Activated naive CD8-positive, alpha-beta T cell (primary cell): Measurements from ENCODE around the gene DHX58.
A peak's percentile ranks its signal among the peaks of the same experiment; 100 is the strongest.

Experiments used
- H3K27ac Mint-ChIP-seq: one replicate; pipeline ENCODE4 v1.8.0; 2021; ENCODE audit warnings: mixed read lengths
- H3K27me3 Mint-ChIP-seq: one replicate; pipeline ENCODE4 v1.8.0; 2021; ENCODE audit warnings: mixed read lengths
- H3K36me3 Mint-ChIP-seq: one replicate; pipeline ENCODE4 v1.8.0; 2021; ENCODE audit warnings: mixed read lengths
- H3K4me1 Mint-ChIP-seq: one replicate; pipeline ENCODE4 v1.8.0; 2021; ENCODE audit warnings: low read depth, mixed read lengths
- H3K4me3 Mint-ChIP-seq: one replicate; pipeline ENCODE4 v1.8.0; 2021; ENCODE audit warnings: mild to moderate bottlenecking, mixed read lengths
- H3K9me3 Mint-ChIP-seq: one replicate; pipeline ENCODE4 v1.8.0; 2021; ENCODE audit warnings: low read depth, mixed read lengths

Gene DHX58

GRCh38 chr17:42120161-42120769 lies 7.8 kb upstream of the DHX58 start:
- Mint-ChIP-seq H3K9me3 (no peaks in the 10 kb centered on the region), H3K27me3 (no peaks in the 10 kb centered on the region), H3K36me3 (peaks cover 2% of the 10 kb centered on the region), H3K27ac (peak overlapping the region; percentile 73), H3K4me1 (peaks cover 26% of the 10 kb centered on the region), H3K4me3 (peak overlapping the region; percentile 83)

DNA sequence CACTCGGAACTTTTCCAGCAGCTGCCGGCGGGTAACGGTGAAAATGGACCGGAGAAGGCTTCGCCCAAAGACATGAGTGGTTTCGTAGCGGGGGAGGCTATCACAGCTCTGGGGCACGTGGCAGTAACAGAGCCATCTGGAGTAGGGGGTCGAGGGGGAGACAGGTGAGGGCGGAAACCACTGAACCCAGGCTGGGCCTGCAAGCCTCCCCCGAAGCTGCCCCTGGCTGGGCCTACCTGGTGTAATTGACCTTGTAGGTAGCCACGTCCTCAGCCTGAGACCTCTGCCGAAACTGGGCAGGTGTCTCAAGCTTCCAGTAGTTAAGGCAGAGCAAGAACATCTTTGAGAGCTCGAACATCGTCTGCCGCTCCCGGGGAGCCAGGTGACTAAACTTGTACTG lies 6.8 kb upstream of the DHX58 start:
- Mint-ChIP-seq H3K9me3 (no peaks in the 10 kb centered on the region), H3K4me1 (peaks cover 26% of the 10 kb centered on the region), H3K36me3 (peaks cover 2% of the 10 kb centered on the region), H3K4me3 (no peak overlapping the region), H3K27ac (no peak overlapping the region), H3K27me3 (no peaks in the 10 kb centered on the region)

- Mint-ChIP-seq H3K4me3 (peak overlapping the region; percentile 74), H3K27ac (peak overlapping the region; percentile 36), H3K27me3 (no peaks in the 10 kb centered on the region), H3K9me3 (no peaks in the 10 kb centered on the region), H3K4me1 (peaks cover 26% of the 10 kb centered on the region), H3K36me3 (peaks cover 2% of the 10 kb centered on the region)
These were observed 6.0 kb upstream of the DHX58 start for GRCh38 chr17:42118545-42118944.

- Mint-ChIP-seq H3K27ac (no peak overlapping the region), H3K27me3 (no peaks in the 10 kb centered on the region), H3K4me1 (peaks cover 26% of the 10 kb centered on the region), H3K36me3 (peaks cover 2% of the 10 kb centered on the region), H3K4me3 (peak overlapping the region; percentile 74), H3K9me3 (no peaks in the 10 kb centered on the region)
These were observed 5.6 kb upstream of the DHX58 start for GRCh38 chr17:42118126-42118510.

DNA sequence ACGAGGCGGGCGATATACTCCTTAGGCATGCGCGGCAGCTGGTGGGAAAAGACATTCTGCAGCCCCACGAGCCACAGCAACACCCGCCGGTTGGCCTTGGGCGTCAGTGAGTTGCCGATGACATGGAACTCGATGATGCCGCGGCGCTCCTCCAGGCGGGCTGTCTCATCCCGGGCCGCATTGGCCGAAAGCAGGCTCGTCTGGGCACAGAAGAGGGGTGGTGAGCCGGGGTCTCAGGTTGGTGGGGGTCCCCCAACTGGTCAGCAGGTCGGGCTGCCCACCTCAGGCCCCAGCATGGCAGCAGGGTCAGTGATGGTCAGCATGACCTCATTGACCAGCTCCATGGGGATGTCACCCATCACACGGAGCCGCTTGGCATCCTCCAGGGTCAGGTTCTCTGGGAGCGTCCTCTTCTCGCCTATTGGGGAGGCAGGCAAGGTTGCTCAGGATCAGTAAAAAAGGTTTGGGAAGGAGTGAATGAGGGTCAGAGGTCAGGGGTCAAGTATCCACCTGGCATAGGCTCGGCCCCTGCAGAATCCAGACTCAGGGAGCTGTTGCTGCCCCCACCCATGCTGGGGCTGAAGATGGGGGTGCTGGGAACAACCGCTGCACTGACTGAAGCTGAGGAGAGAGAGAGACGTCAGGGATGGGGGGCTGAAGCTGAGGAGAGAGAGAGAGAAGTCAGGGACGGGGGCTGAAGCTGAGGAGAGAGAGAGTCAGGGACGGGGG lies 5.0 kb upstream of the DHX58 start:
- Mint-ChIP-seq H3K27ac (no peak overlapping the region), H3K36me3 (peaks cover 2% of the 10 kb centered on the region), H3K4me3 (no peak overlapping the region), H3K9me3 (no peaks in the 10 kb centered on the region), H3K4me1 (peaks cover 30% of the 10 kb centered on the region), H3K27me3 (no peaks in the 10 kb centered on the region)

- peaks cover 35% of the 10 kb centered on the region for H3K4me1 Mint-ChIP-seq
These were observed 4.3 kb upstream of the DHX58 start for GRCh38 chr17:42116705-42117396.

DNA sequence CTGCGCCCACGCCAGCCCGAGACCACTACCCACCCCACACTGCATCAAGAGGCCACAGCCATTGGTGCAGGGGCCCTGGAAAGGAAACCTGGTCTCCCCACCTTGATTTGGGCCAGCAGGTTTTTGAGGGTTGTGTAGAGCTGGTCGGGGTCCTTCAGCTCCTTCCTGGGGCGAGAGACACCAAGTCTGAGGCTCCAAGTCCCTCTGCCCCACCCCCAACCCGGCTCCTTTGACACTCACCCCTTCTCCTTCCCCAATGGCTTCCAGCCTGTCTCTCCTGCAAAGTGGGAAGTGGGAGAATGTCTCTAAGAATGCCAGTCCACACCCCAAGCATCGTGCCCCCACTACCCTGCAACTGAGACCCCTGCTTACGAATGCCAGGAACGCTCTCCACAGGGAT lies 1.6 kb upstream of the DHX58 start:
- no peaks in the 10 kb centered on the region for H3K27me3 Mint-ChIP-seq
- H3K4me1 Mint-ChIP-seq: peaks cover 42% of the 10 kb centered on the region
- no peaks in the 10 kb centered on the region for H3K9me3 Mint-ChIP-seq
- no peak overlapping the region for H3K4me3 Mint-ChIP-seq
- H3K36me3 Mint-ChIP-seq: peaks cover 4% of the 10 kb centered on the region
- no peak overlapping the region for H3K27ac Mint-ChIP-seq

More at GRCh38 chr17:42116705-42117396, 4.3 kb upstream of the DHX58 start:
- Mint-ChIP-seq H3K27ac (peak overlapping the region; percentile 78), H3K4me3 (peak overlapping the region; percentile 57), H3K36me3 (peaks cover 2% of the 10 kb centered on the region), H3K27me3 (no peaks in the 10 kb centered on the region), H3K9me3 (no peaks in the 10 kb centered on the region)

DNA sequence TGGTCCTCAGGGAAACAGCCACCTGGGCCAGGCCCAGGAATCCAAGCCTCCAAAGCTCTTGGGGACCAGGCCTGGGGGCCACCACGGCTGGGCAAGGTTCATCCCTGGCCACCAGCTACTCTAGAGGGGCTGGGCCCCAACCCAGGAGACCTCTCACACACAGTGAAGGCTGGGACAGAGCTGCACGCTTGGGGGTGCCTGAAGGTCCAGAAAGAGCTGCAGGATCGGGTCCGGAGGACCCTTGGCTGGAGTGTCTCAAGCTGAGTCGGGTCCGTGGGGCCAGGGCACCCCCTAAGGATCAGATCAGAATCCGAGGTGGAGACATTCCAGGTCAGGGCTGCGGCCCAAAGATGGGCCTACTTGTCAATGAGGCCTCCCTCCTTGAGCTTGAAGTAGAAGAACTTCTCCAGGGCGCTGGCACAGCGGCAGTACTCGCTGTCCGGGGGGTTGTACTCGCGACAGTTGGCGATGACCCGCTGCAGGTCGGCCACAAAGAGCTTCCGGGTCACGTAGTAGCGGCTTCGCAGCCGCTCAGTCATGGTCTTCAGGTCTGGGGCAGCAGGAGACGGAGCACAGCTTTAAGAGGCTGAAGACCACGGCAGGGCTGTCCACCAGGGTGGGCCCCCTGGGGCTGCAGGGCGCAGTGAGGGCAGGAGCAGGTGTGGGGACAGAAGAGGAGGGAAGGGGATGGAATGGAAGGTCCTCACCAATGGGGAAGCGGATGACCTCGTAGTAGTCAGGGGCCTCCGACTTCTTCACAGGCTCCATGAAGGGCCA lies 967 bp upstream of the DHX58 start:
- Mint-ChIP-seq H3K36me3 (peaks cover 4% of the 10 kb centered on the region), H3K9me3 (no peaks in the 10 kb centered on the region), H3K27me3 (no peaks in the 10 kb centered on the region), H3K4me3 (no peak overlapping the region), H3K27ac (no peak overlapping the region), H3K4me1 (peaks cover 40% of the 10 kb centered on the region)

GRCh38 chr17:42111871-42112551 lies 503 bp downstream of the DHX58 start:
- Mint-ChIP-seq H3K4me1 (peaks cover 42% of the 10 kb centered on the region), H3K36me3 (peaks cover 4% of the 10 kb centered on the region), H3K9me3 (no peaks in the 10 kb centered on the region), H3K27me3 (no peaks in the 10 kb centered on the region), H3K4me3 (peak overlapping the region; percentile 87), H3K27ac (peak overlapping the region; percentile 96)

- peaks cover 38% of the 10 kb centered on the region for H3K4me1 Mint-ChIP-seq
- peaks cover 2% of the 10 kb centered on the region for H3K36me3 Mint-ChIP-seq
- no peaks in the 10 kb centered on the region for H3K27me3 Mint-ChIP-seq
- peak overlapping the region; percentile 87 for H3K4me3 Mint-ChIP-seq
- H3K27ac Mint-ChIP-seq: peak overlapping the region; percentile 96
- H3K9me3 Mint-ChIP-seq: no peaks in the 10 kb centered on the region
These were observed 1.3 kb downstream of the DHX58 start for GRCh38 chr17:42111265-42111636.

DNA sequence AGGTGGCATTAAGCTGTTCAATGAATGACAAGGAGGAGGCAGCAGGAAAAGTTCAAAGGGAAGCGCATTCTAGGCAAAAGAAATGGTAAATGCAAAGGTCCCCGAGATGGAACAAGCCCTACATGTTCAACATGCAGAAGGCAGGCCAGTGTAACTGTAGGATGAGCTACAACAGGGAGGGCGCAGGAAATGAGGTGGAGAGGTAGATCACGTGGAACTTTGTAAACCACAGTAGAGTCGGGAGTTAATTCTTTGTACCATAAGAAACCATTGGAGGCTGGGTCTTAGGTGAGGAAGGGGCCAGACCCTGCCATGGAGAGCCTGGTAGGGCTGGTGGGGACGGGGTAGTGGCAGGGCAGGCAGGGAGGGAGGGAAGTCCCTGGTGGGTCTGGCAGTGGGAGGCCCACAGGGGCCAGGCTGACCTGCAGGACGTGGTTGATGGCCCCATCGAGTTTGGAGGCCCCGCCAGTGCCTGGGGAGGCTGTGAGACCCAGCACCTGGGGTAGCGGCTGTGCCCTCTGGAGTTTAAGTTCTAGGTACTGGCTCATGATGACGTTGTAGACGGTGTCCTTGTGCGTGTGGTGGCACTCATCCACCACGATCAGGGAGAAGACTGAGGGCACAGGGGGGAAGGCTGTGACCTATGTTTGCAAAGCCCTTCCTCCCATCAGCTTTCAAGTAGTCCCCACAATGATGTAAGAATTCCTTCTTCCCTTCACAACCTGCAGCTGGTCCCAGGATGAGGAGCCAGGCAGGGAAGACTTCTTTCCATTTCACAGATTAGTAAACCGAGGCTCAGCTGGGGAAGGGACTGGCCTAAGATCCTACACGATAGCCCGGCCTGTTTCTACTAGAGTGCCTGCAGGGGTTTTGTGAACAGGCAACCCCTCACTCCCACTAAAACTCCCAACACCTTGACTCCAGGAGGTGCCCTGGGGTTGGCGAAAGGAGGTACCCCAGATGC lies 1.9 kb downstream of the DHX58 start:
- H3K9me3 Mint-ChIP-seq: no peaks in the 10 kb centered on the region
- H3K27me3 Mint-ChIP-seq: no peaks in the 10 kb centered on the region
- peak overlapping the region; percentile 86 for H3K27ac Mint-ChIP-seq
- peaks cover 35% of the 10 kb centered on the region for H3K4me1 Mint-ChIP-seq
- peak overlapping the region; percentile 63 for H3K4me3 Mint-ChIP-seq
- peaks cover 2% of the 10 kb centered on the region for H3K36me3 Mint-ChIP-seq

DNA sequence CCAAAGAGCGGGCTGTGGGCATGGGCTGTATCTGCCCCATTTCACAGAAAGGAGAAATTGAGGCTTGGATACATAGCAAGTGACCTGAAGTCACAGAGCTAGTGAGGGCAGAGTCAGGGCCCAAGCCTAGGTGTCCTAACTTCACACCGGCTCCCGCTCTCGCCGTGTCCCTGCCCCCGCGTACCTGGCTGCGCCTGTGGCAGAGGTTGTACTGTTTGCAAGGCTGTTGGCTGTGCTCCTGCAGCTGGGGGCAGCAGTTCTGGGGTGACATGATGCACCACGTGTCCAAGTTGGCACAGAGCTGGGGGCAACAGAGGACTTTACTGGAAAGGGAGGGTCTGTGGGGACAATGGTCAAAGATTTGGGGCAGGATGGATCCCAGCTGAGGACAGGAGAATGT lies 3.4 kb downstream of the DHX58 start:
- Mint-ChIP-seq H3K4me3 (no peak overlapping the region), H3K4me1 (peaks cover 35% of the 10 kb centered on the region), H3K27me3 (no peaks in the 10 kb centered on the region), H3K9me3 (no peaks in the 10 kb centered on the region), H3K27ac (peak overlapping the region; percentile 73), H3K36me3 (peaks cover 2% of the 10 kb centered on the region)

- H3K4me1 Mint-ChIP-seq: peaks cover 34% of the 10 kb centered on the region
These were observed 4.6 kb downstream of the DHX58 start for GRCh38 chr17:42107597-42108576.

More at GRCh38 chr17:42107597-42108576, 4.6 kb downstream of the DHX58 start:
- Mint-ChIP-seq H3K36me3 (peaks cover 2% of the 10 kb centered on the region), H3K9me3 (no peaks in the 10 kb centered on the region), H3K27ac (no peak overlapping the region), H3K4me3 (peak overlapping the region; percentile 56), H3K27me3 (no peaks in the 10 kb centered on the region)
